Measurements from ENCODE around the gene EVC.

The EVC gene

GRCh38 chr4:5749568-5749967 lies 38.6 kb downstream of the EVC start:
- TF ChIP-seq REST (IDR thresholded peaks at IDR 0.05; ENCODE audit: insufficient read depth in 1 of 2, low read depth in 2 of 2, low read length in 2 of 2) (no peak), TAF1 (IDR thresholded peaks at IDR 0.05; ENCODE audit: borderline replicate concordance, insufficient read depth, low read length) (no peak), POLR2AphosphoS5 (IDR thresholded peaks at IDR 0.05; ENCODE audit: low read depth, low read length) (no peak), SIN3A (IDR thresholded peaks at IDR 0.05; ENCODE audit: borderline replicate concordance, insufficient read depth, low read length) (no peak), FOXP2 (optimal IDR thresholded peaks at IDR 0.05; ENCODE audit: borderline replicate concordance, extremely low read depth, extremely low read length, insufficient read depth) (no peak)

GRCh38 chr4:5750052-5750945 lies 39.3 kb downstream of the EVC start:
- no peak for TF ChIP-seq FOXP2 (optimal IDR thresholded peaks at IDR 0.05; ENCODE audit: borderline replicate concordance, extremely low read depth, extremely low read length, insufficient read depth)
- no peak for TF ChIP-seq SIN3A (IDR thresholded peaks at IDR 0.05; ENCODE audit: borderline replicate concordance, insufficient read depth, low read length)
- TF ChIP-seq POLR2AphosphoS5 (IDR thresholded peaks at IDR 0.05; ENCODE audit: low read depth, low read length), result no peak
- TF ChIP-seq TAF1 (IDR thresholded peaks at IDR 0.05; ENCODE audit: borderline replicate concordance, insufficient read depth, low read length), result no peak
- no peak for TF ChIP-seq REST (IDR thresholded peaks at IDR 0.05; ENCODE audit: insufficient read depth in 1 of 2, low read depth in 2 of 2, low read length in 2 of 2)

GRCh38 chr4:5750946-5751665 lies 40.1 kb downstream of the EVC start:
- TF ChIP-seq TAF1 (IDR thresholded peaks at IDR 0.05; ENCODE audit: borderline replicate concordance, insufficient read depth, low read length) (no peak), SIN3A (IDR thresholded peaks at IDR 0.05; ENCODE audit: borderline replicate concordance, insufficient read depth, low read length) (no peak), FOXP2 (optimal IDR thresholded peaks at IDR 0.05; ENCODE audit: borderline replicate concordance, extremely low read depth, extremely low read length, insufficient read depth) (no peak), POLR2AphosphoS5 (IDR thresholded peaks at IDR 0.05; ENCODE audit: low read depth, low read length) (no peak), REST (IDR thresholded peaks at IDR 0.05; ENCODE audit: insufficient read depth in 1 of 2, low read depth in 2 of 2, low read length in 2 of 2) (no peak)

- TF ChIP-seq TAF1 (IDR thresholded peaks at IDR 0.05; ENCODE audit: borderline replicate concordance, insufficient read depth, low read length) (no peak), POLR2AphosphoS5 (IDR thresholded peaks at IDR 0.05; ENCODE audit: low read depth, low read length) (no peak), SIN3A (IDR thresholded peaks at IDR 0.05; ENCODE audit: borderline replicate concordance, insufficient read depth, low read length) (no peak), FOXP2 (optimal IDR thresholded peaks at IDR 0.05; ENCODE audit: borderline replicate concordance, extremely low read depth, extremely low read length, insufficient read depth) (no peak), REST (IDR thresholded peaks at IDR 0.05; ENCODE audit: insufficient read depth in 1 of 2, low read depth in 2 of 2, low read length in 2 of 2) (no peak)
Observed at GRCh38 chr4:5751666-5752375, 40.8 kb downstream of the EVC start.
